ENCODE measurements around the gene RWDD2A.
"Not testable (repeated sequence)": the region's sequence is repeated elsewhere in the genome, so short reads cannot be mapped to it uniquely, and the experiment has no call there.

- not testable (repeated sequence) for TF ChIP-seq ATF3 (IDR thresholded peaks at IDR 0.05); CTCF (IDR thresholded peaks at IDR 0.05; ENCODE audit: low read depth, low read length, missing input control); TAF1 (conservative IDR thresholded peaks at IDR 0.05); YY1 (IDR thresholded peaks at IDR 0.05); FOXA1 (IDR thresholded peaks at IDR 0.05); EGR1 (IDR thresholded peaks at IDR 0.05; ENCODE audit: low read depth in 2 of 2)
Measured at GRCh38 chr6:83191974-83192373, 1.2 kb upstream of the RWDD2A start.
